SK-N-SH treated with all-trans-retinoic acid at 6 μM for 48 hours (cell line): ENCODE data around the gene ESYT3.

ENCODE experiments used
- BACH2 ChIP-seq: fragments of 250-450 bp; sonication (Bioruptor Pico); IDR thresholded peaks from 2 replicates; pipeline ENCODE4 v1.9.0; 2021; ENCODE audit warnings: mild to moderate bottlenecking, borderline replicate concordance
- OSR1 ChIP-seq: fragments of 250-450 bp; sonication (Bioruptor Pico); IDR thresholded peaks from 2 replicates; pipeline ENCODE4 v1.8.0; 2022; ENCODE audit warnings: moderate library complexity, mild to moderate bottlenecking, inconsistent platforms
- PATZ1 ChIP-seq: fragments of 250-450 bp; sonication (Bioruptor Pico); IDR thresholded peaks from 2 replicates; pipeline ENCODE4 v1.8.0; 2020; ENCODE audit warnings: mild to moderate bottlenecking, moderate library complexity, borderline replicate concordance
- PPARA ChIP-seq: fragments of 250-450 bp; sonication (Bioruptor Pico); IDR thresholded peaks from 2 replicates; pipeline ENCODE4 v1.5.0; 2020; ENCODE audit warnings: mild to moderate bottlenecking, borderline replicate concordance
- SNAI2 ChIP-seq: fragments of 250-450 bp; sonication (Bioruptor Pico); IDR thresholded peaks from 2 replicates; pipeline ENCODE4 v1.5.0; 2020; ENCODE audit warnings: mild to moderate bottlenecking, moderate library complexity
- TOX ChIP-seq: fragments of 250-450 bp; sonication (Bioruptor Pico); IDR thresholded peaks from 2 replicates; pipeline ENCODE4 v1.8.0; 2021; ENCODE audit warnings: mild to moderate bottlenecking, moderate library complexity, borderline replicate concordance
- ZFP3 ChIP-seq: fragments of 250-450 bp; sonication (Bioruptor Pico); IDR thresholded peaks from 2 replicates; pipeline ENCODE4 v1.5.0; 2020; ENCODE audit warnings: mild to moderate bottlenecking, moderate library complexity
- ZFP30 ChIP-seq: fragments of 450-650 bp; formaldehyde crosslinking; IDR thresholded peaks from 2 replicates; pipeline ENCODE4 v1.5.0; 2022; ENCODE audit warnings: mild to moderate bottlenecking, moderate library complexity

- TF ChIP-seq ZFP30 (CRISPR knock-in tag) (no peak), OSR1 (CRISPR knock-in tag) (no peak), SNAI2 (CRISPR knock-in tag) (no peak), TOX (CRISPR knock-in tag) (no peak), PPARA (CRISPR knock-in tag) (no peak), ZFP3 (CRISPR knock-in tag) (no peak), PATZ1 (no peak), BACH2 (CRISPR knock-in tag) (no peak)
Observed at GRCh38 chr3:138407236-138407907, 27.0 kb upstream of the ESYT3 start.
